ENCODE measurements around the gene KRT86.

DNA sequence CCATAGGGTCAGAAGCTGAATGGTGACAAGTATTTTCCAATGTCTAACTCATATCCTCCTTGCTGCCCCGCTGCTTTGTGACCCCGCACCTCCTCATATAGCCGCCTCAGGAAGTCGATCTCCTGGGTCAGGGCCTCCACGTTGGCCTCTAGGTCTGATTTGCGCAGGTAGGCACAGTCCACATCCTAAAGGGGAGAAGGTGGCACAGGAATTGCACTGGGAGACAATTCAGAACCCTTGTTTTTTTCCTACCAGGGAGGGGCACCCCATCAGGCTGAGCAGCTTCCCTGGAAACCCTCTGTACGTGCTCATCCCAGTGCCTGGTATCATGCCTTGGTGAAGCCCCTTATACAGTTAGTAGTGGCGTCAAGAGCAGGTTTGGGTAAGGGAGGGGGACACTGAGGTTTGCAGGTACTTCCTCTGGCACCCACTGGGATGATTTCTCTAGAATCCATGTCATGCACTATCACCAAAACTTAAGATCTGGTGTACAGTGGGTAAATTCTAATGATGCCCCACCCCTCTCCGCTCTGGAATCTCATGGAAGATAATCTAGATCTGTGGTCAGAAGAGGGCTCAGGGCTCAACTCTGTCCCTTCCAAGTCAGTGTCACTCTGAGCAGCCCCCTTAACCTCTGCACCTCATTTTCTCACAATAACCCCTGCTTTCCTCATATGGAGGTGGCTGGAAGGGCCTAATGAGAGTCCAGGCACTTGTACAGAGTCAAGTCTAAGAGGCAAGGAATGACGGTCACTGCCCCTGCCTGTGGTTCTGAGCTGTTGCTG lies 20.1 kb upstream of the KRT86 start:
- TF ChIP-seq TARDBP (IDR thresholded peaks at IDR 0.05) (no peak), FOXM1 (IDR thresholded peaks at IDR 0.05; ENCODE audit: borderline replicate concordance) (no peak), FOXA1 (IDR thresholded peaks at IDR 0.05) (no peak), BHLHE40 (IDR thresholded peaks at IDR 0.05; ENCODE audit: borderline replicate concordance) (no peak), FOXK2 (IDR thresholded peaks at IDR 0.05) (no peak), NFRKB (IDR thresholded peaks at IDR 0.05) (no peak), SUZ12 (IDR thresholded peaks at IDR 0.05) (no peak), CTBP1 (IDR thresholded peaks at IDR 0.05; ENCODE audit: borderline replicate concordance) (no peak), PKNOX1 (IDR thresholded peaks at IDR 0.05) (no peak), SP1 (IDR thresholded peaks at IDR 0.05) (no peak), LEF1 (IDR thresholded peaks at IDR 0.05; ENCODE audit: borderline replicate concordance) (no peak), HDGF (IDR thresholded peaks at IDR 0.05; ENCODE audit: borderline replicate concordance) (no peak)
